PC-3 (cell line): ENCODE results near the gene USO1. TPM values are rescaled to one million over a fixed set of nuclear protein-coding genes. Genes with fewer than 3 reads are reported as not detected.
A peak's percentile ranks its signal among the peaks of the same experiment; 100 is the strongest.

Experiments
- ATAC-seq: fragments of 200-7000 bp; cut with Tn5 transposase; 2 replicates; pipeline ENCODE4 v1.9.1; 2020; ENCODE audit warnings: mild to moderate bottlenecking, moderate library complexity
- BruUV-seq: library from RNA; stranded (reverse); fragments of 400-500 nt; replicated peaks from 2 replicates; lab custom pipeline; 2021; lab: Mats Ljungman, UMichigan
- CTCF ChIA-PET: fragments of 300-600 bp; sonication (Branson Sonifier 250); formaldehyde crosslinking; loops from one replicate; lab custom pipeline; 2022; ENCODE audit warnings: antibody characterized with exemption; lab: Charles Lee
- POLR2A ChIA-PET: fragments of 300-600 bp; sonication (Branson Sonifier 250); formaldehyde crosslinking; loops from one replicate; lab custom pipeline; 2022; ENCODE audit warnings: antibody characterized with exemption; ENCODE audit not compliant: unreplicated experiment; lab: Charles Lee
- DNase-seq: peaks from one replicate; pipeline ENCODE4 v3.0.0-alpha.2; 2015
- H2AFZ ChIP-seq: fragments of 300-600 bp; sonication (generic); 2 replicates; pipeline ENCODE4 v1.6.0; 2016; ENCODE audit warnings: antibody characterized with exemption, low read length
- H3F3A ChIP-seq: fragments of 300-600 bp; sonication (generic); one replicate; pipeline ENCODE4 v1.6.0; 2017; ENCODE audit warnings: antibody characterized with exemption, low read length, control low read depth, mild to moderate bottlenecking; ENCODE audit not compliant: unreplicated experiment
- H3K27ac ChIP-seq: fragments of 300-600 bp; sonication (generic); 2 replicates; pipeline ENCODE4 v1.5.1; 2016; ENCODE audit warnings: mild to moderate bottlenecking, low read length
- H3K27me3 ChIP-seq: fragments of 300-600 bp; sonication (generic); 2 replicates; pipeline ENCODE4 v1.6.1; 2016; ENCODE audit warnings: low read length, mixed read lengths
- H3K36me3 ChIP-seq: fragments of 300-600 bp; sonication (generic); 2 replicates; pipeline ENCODE4 v1.6.1; 2016; ENCODE audit warnings: low read depth, mixed run types, low read length, mixed read lengths
- H3K4me1 ChIP-seq: fragments of 300-600 bp; sonication (generic); 2 replicates; pipeline ENCODE4 v1.5.1; 2016; ENCODE audit warnings: low read length; ENCODE audit not compliant: insufficient read depth
- H3K4me2 ChIP-seq: fragments of 300-600 bp; sonication (generic); 2 replicates; pipeline ENCODE4 v1.6.0; 2016; ENCODE audit warnings: low read length
- H3K4me3 ChIP-seq: fragments of 300-600 bp; sonication (generic); 2 replicates; pipeline ENCODE4 v1.5.1; 2016; ENCODE audit warnings: mild to moderate bottlenecking, low read length, mixed read lengths
- H3K79me2 ChIP-seq: fragments of 300-600 bp; sonication (generic); 2 replicates; pipeline ENCODE4 v1.6.1; 2017; ENCODE audit warnings: low read length, mixed read lengths
- H3K9ac ChIP-seq: fragments of 300-600 bp; sonication (generic); 2 replicates; pipeline ENCODE4 v1.6.0; 2016; ENCODE audit warnings: mild to moderate bottlenecking, low read length
- H3K9me2 ChIP-seq: fragments of 300-600 bp; sonication (generic); replicated peaks from 2 replicates; pipeline ENCODE4 v1.6.1; 2016; ENCODE audit warnings: mixed run types, low read length, mixed read lengths
- H3K9me3 ChIP-seq: fragments of 300-600 bp; sonication (generic); 2 replicates; pipeline ENCODE4 v1.6.1; 2016; ENCODE audit warnings: low read length, mixed read lengths
- H4K20me1 ChIP-seq: fragments of 300-600 bp; sonication (generic); 2 replicates; pipeline ENCODE4 v1.6.1; 2016; ENCODE audit warnings: low read length, mixed read lengths
- EZH2 ChIP-seq: fragments of 300-600 bp; sonication (generic); IDR thresholded peaks from one replicate; pipeline ENCODE4 v1.6.1; 2017; ENCODE audit warnings: antibody characterized with exemption, mild to moderate bottlenecking, low read length; ENCODE audit not compliant: unreplicated experiment
- EZH2phosphoT487 ChIP-seq: fragments of 300-600 bp; sonication (generic); IDR thresholded peaks from 2 replicates; pipeline ENCODE4 v1.6.1; 2018; ENCODE audit warnings: mild to moderate bottlenecking, antibody characterized with exemption, low read length, borderline replicate concordance
- intact Hi-C: fragments of 100-400 bp; cut with micrococcal nuclease; formaldehyde crosslinking; loops from 2 replicates; pipeline ENCODE4 v1.9.0; 2023
- total RNA-seq: library from RNA; depleted of rRNA; stranded (reverse); fragments of >200 nt; gene quantifications from 2 replicates; pipeline ENCODE4 v1.2.3, GENCODE V29; 2014
- TF ChIP-seq, protein P1 (sequence below): fragments of 300-600 bp; sonication (generic); conservative IDR thresholded peaks from 2 replicates; pipeline ENCODE4 v1.5.1; 2017; ENCODE audit warnings: antibody characterized with exemption, low read depth, mild to moderate bottlenecking, low read length

Gene USO1
- total RNA-seq, 1 experiment from 2014 or later = 34.3 TPM

- ChIA-PET POLR2A (no interaction called here), CTCF (no interaction called here)
- Histone ChIP-seq H3F3A (no peaks in the 10 kb centered on the region), H3K79me2 (no peaks in the 10 kb centered on the region), H4K20me1 (no peaks in the 10 kb centered on the region), H3K9me3 (no peaks in the 10 kb centered on the region), H2AFZ (no peak overlapping the region), H3K9ac (no peak overlapping the region), H3K36me3 (no peaks in the 10 kb centered on the region), H3K4me3 (no peak overlapping the region), H3K4me1 (no peaks in the 10 kb centered on the region), H3K27me3 (no peaks in the 10 kb centered on the region), H3K9me2 (no peaks in the 10 kb centered on the region), H3K4me2 (no peak overlapping the region), H3K27ac (no peak overlapping the region)
- DNase-seq (no peak), ATAC-seq (no peak)
- no peak for TF ChIP-seq EZH2
- TF ChIP-seq EZH2phosphoT487 = no peak
- TF ChIP-seq, protein P1, sequence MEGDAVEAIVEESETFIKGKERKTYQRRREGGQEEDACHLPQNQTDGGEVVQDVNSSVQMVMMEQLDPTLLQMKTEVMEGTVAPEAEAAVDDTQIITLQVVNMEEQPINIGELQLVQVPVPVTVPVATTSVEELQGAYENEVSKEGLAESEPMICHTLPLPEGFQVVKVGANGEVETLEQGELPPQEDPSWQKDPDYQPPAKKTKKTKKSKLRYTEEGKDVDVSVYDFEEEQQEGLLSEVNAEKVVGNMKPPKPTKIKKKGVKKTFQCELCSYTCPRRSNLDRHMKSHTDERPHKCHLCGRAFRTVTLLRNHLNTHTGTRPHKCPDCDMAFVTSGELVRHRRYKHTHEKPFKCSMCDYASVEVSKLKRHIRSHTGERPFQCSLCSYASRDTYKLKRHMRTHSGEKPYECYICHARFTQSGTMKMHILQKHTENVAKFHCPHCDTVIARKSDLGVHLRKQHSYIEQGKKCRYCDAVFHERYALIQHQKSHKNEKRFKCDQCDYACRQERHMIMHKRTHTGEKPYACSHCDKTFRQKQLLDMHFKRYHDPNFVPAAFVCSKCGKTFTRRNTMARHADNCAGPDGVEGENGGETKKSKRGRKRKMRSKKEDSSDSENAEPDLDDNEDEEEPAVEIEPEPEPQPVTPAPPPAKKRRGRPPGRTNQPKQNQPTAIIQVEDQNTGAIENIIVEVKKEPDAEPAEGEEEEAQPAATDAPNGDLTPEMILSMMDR = no peak
- intact Hi-C loops = no loop called here
- no TSS peak for BruUV-seq
Observed at GRCh38 chr4:75820676-75821075, 96.3 kb downstream of the USO1 start.

DNA sequence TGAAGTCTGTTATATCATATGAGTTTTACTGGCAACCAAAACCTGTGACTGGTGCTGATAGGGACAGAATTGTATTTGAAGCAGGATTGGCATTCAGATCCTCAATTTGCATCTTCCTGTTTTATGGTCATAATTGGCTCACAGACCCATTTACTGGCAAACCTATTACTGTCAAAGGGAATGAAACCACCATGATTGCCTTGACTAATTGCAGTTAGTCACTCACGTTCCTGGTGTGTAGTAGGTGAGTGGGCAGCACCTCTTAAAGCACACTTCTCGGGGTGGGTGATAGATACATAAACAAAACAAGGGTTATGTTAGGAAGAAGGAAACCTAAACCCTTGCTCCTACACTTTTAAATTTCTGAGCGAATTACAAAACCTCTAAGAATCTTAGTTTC lies 96.8 kb downstream of the USO1 start:
- ChIA-PET POLR2A (no interaction called here), CTCF (no interaction called here)
- Histone ChIP-seq H4K20me1 (no peaks in the 10 kb centered on the region), H3K9me2 (no peaks in the 10 kb centered on the region), H3K4me2 (no peak overlapping the region), H3F3A (no peaks in the 10 kb centered on the region), H3K27ac (no peak overlapping the region), H3K9ac (no peak overlapping the region), H3K4me3 (no peak overlapping the region), H3K36me3 (no peaks in the 10 kb centered on the region), H3K79me2 (no peaks in the 10 kb centered on the region), H3K4me1 (no peaks in the 10 kb centered on the region), H3K9me3 (no peaks in the 10 kb centered on the region), H2AFZ (no peak overlapping the region), H3K27me3 (no peaks in the 10 kb centered on the region)
- DNase-seq = no peak
- no peak for ATAC-seq
- intact Hi-C loops = no loop called here
- no TSS peak for BruUV-seq
- TF ChIP-seq EZH2 = no peak

DNA sequence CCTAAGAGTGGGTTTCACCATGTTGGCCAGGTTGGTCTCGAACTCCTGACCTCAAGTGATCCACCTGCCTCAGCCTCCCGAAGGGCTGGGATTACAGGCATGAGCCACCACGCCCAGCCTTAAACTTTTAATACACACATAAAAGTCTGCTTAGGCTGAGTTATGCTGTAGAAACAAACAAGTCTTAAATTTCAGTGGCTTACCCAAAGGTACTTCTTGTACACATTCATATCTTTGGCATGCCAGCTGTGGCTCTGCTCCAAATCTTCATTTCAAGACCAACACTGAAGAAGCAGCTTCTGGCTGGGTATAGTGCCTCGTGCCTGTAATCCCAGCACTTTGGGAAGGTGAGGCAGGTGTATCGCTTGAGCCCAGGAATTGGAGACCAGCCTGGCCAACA lies 97.6 kb downstream of the USO1 start:
- no peaks in the 10 kb centered on the region for H3F3A ChIP-seq
- no peak overlapping the region for H3K4me2 ChIP-seq
- no peaks in the 10 kb centered on the region for H3K4me1 ChIP-seq
- H3K9me2 ChIP-seq = no peaks in the 10 kb centered on the region
- DNase-seq (peak; percentile 72), ATAC-seq (peak; percentile 85)
- H3K4me3 ChIP-seq = no peak overlapping the region
- TF ChIP-seq, protein P1 = no peak
- TF ChIP-seq EZH2 = no peak
- no peak for TF ChIP-seq EZH2phosphoT487
- H4K20me1 ChIP-seq = no peaks in the 10 kb centered on the region
- CTCF ChIA-PET = no interaction called here
- H3K9me3 ChIP-seq = no peaks in the 10 kb centered on the region
- H3K27ac ChIP-seq = no peak overlapping the region
- H2AFZ ChIP-seq = no peak overlapping the region
- no peaks in the 10 kb centered on the region for H3K36me3 ChIP-seq
- no peak overlapping the region for H3K9ac ChIP-seq
- no peaks in the 10 kb centered on the region for H3K27me3 ChIP-seq
- POLR2A ChIA-PET = no interaction called here
- intact Hi-C loops = loop anchor here (2.0 kb wide), 1 partner anchor 25 kb away; no protein-coding TSS in a partner anchor
- BruUV-seq = no TSS peak
- no peaks in the 10 kb centered on the region for H3K79me2 ChIP-seq
